Panc1 (cell line): ENCODE results near the gene ENDOG. TPM values are rescaled to one million over a fixed set of nuclear protein-coding genes. Genes with fewer than 3 reads are reported as not detected.

Experiments used
- ATAC-seq: fragments of 200-7000 bp; cut with Tn5 transposase; 2 replicates; pipeline ENCODE4 v1.9.1; 2020; ENCODE audit warnings: mild to moderate bottlenecking, moderate library complexity
- BruUV-seq: library from RNA; stranded (reverse); fragments of 400-500 nt; replicated peaks from 2 replicates; lab custom pipeline; 2021; lab: Mats Ljungman, UMichigan
- CTCF ChIA-PET: fragments of 300-600 bp; sonication (Branson Sonifier 250); formaldehyde crosslinking; loops from one replicate; lab custom pipeline; 2022; ENCODE audit warnings: antibody characterized with exemption; lab: Charles Lee
- POLR2A ChIA-PET: fragments of 300-600 bp; sonication (Branson Sonifier 250); formaldehyde crosslinking; loops from one replicate; lab custom pipeline; 2022; ENCODE audit warnings: antibody characterized with exemption; lab: Charles Lee
- DNase-seq: peaks from one replicate; pipeline ENCODE4 v3.0.0-alpha.2; 2010; ENCODE audit warnings: low read depth, low spot score
- H3K27ac ChIP-seq: 2 replicates; pipeline ENCODE4 v1.5.1; 2011; ENCODE audit warnings: mild to moderate bottlenecking, low read length, inconsistent platforms
- H3K27me3 ChIP-seq: fragments of 200-500 bp; sonication (Bioruptor generic); 2 replicates; pipeline ENCODE4 v1.6.0; 2014; ENCODE audit warnings: low read length, inconsistent platforms; ENCODE audit not compliant: control insufficient read depth, insufficient read depth
- H3K36me3 ChIP-seq: fragments of 200-500 bp; sonication (Bioruptor generic); 2 replicates; pipeline ENCODE4 v1.5.1; 2014; ENCODE audit warnings: inconsistent platforms, mild to moderate bottlenecking, low read length, moderate library complexity; ENCODE audit not compliant: control insufficient read depth, insufficient read depth
- H3K4me1 ChIP-seq: 2 replicates; pipeline ENCODE4 v1.5.1; 2011; ENCODE audit warnings: inconsistent platforms, mild to moderate bottlenecking, low read length, moderate library complexity; ENCODE audit not compliant: control insufficient read depth, insufficient read depth
- H3K4me3 ChIP-seq, 2 experiments: 2 replicates each; pipeline ENCODE4 v1.5.1; 2011 to 2012; ENCODE audit warnings: low read depth in 2 of 2, low read length in 2 of 2, mild to moderate bottlenecking in 2 of 2, inconsistent platforms in 1 of 2, moderate library complexity in 1 of 2
- H3K9me3 ChIP-seq: fragments of 200-500 bp; sonication (Bioruptor generic); 2 replicates; pipeline ENCODE4 v1.5.1; 2014; ENCODE audit warnings: low read depth, mild to moderate bottlenecking, inconsistent platforms, low read length, moderate library complexity; ENCODE audit not compliant: control insufficient read depth, insufficient read depth
- POLR2AphosphoS5 ChIP-seq: IDR thresholded peaks from 2 replicates; pipeline ENCODE4 v1.6.1; 2012; ENCODE audit warnings: mild to moderate bottlenecking, low read depth, low read length, moderate library complexity
- REST ChIP-seq, 2 experiments: IDR thresholded peaks; 2 replicates each; pipeline ENCODE4 v1.6.1; 2011 to 2012; ENCODE audit warnings: low read depth in 2 of 2, control low read depth in 1 of 2, low read length in 1 of 2, mild to moderate bottlenecking in 1 of 2, moderate library complexity in 1 of 2; ENCODE audit not compliant: insufficient read depth in 1 of 2
- SIN3A ChIP-seq: IDR thresholded peaks from 2 replicates; pipeline ENCODE4 v1.6.1; 2012; ENCODE audit warnings: low read depth, mild to moderate bottlenecking, low read length, moderate library complexity, borderline replicate concordance; ENCODE audit not compliant: insufficient read depth
- TCF7L2 ChIP-seq: IDR thresholded peaks from 2 replicates; pipeline ENCODE4 v1.6.1; 2011; ENCODE audit warnings: mild to moderate bottlenecking, low read depth, low read length, inconsistent platforms
- in situ Hi-C: cut with HindIII; loops from 2 replicates; pipeline ENCODE4 v1.10.0; 2016; ENCODE audit warnings: low sequenced_read_pairs, low pct_unique_long_range_greater_than_20kb
- intact Hi-C: fragments of 100-400 bp; cut with micrococcal nuclease; formaldehyde crosslinking; loops from one replicate; pipeline ENCODE4 v1.10.0; 2022; ENCODE audit not compliant: unreplicated experiment
- total RNA-seq: library from RNA; stranded (reverse); gene quantifications from one replicate; pipeline ENCODE4 v1.2.1, GENCODE V29; 2021; ENCODE audit not compliant: unreplicated experiment
- TF ChIP-seq, protein P1 (sequence below): fragments of 450-650 bp; IDR thresholded peaks from 2 replicates; pipeline ENCODE4 v1.5.1; 2017; ENCODE audit warnings: mild to moderate bottlenecking

The ENDOG gene
- total RNA-seq, 1 experiment from 2014 or later: 39.9 TPM

DNA sequence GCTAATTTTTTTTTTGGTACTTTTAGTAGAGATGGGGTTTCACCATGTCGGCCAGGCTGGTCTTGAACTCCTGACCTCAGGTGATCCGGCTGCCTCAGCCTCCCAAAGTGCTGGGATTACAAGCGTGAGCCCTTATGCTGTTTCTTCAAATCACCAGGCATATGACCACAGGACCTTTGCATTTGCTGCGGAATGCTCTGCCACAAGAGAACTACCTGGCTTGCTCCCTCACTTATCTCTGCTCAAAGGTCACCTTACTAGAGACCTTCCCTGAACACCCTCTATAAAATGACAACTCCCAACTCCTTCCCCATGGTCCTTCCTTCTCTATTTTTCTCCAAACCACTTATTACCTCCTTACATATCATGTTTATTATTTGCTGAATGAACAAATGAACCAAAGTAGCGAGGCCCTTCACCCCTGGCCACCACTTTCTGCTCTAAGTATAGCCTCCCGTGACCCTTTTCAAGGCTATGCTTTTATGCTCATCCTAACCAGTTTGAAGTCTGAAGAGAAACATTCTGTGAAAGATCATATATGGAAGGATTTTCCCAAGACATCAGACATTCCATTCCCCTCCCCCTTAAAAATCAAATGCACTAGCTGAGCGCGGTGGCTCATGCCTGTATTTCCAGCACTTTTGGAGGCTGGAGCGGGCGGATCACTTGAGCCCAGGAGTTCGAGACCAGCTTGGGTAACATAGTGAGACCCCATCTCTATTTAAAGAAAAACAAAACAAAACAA is 47.8 kb upstream of the ENDOG start:
- no peaks in the 10 kb centered on the region for H3K27me3 ChIP-seq
- ATAC-seq (no peak), DNase-seq (no peak)
- H3K9me3 ChIP-seq: no peaks in the 10 kb centered on the region
- peak overlapping the region; percentile 68 to 86 for H3K4me3 ChIP-seq
- no peaks in the 10 kb centered on the region for H3K36me3 ChIP-seq
- ChIA-PET POLR2A (interaction anchor here (0.6 kb wide), 1 partner anchor 407 kb away, joined by 3 read pairs; no protein-coding TSS in a partner anchor), CTCF (interaction anchor here (0.5 kb wide), 1 partner anchor 107 kb away, joined by 3 read pairs; no protein-coding TSS in a partner anchor)
- in situ Hi-C loops (no loop called here), intact Hi-C loops (no loop called here)
- H3K4me1 ChIP-seq: no peaks in the 10 kb centered on the region
- no peak overlapping the region; the same call in 1 of the 2 replicates for H3K27ac ChIP-seq
- TF ChIP-seq, protein P1, sequence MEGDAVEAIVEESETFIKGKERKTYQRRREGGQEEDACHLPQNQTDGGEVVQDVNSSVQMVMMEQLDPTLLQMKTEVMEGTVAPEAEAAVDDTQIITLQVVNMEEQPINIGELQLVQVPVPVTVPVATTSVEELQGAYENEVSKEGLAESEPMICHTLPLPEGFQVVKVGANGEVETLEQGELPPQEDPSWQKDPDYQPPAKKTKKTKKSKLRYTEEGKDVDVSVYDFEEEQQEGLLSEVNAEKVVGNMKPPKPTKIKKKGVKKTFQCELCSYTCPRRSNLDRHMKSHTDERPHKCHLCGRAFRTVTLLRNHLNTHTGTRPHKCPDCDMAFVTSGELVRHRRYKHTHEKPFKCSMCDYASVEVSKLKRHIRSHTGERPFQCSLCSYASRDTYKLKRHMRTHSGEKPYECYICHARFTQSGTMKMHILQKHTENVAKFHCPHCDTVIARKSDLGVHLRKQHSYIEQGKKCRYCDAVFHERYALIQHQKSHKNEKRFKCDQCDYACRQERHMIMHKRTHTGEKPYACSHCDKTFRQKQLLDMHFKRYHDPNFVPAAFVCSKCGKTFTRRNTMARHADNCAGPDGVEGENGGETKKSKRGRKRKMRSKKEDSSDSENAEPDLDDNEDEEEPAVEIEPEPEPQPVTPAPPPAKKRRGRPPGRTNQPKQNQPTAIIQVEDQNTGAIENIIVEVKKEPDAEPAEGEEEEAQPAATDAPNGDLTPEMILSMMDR: no peak
- TF ChIP-seq REST (IDR thresholded peaks at IDR 0.05; ENCODE audit: insufficient read depth in 1 of 2, low read depth in 2 of 2, low read length in 1 of 2) (no peak), POLR2AphosphoS5 (no peak), TCF7L2 (no peak), SIN3A (no peak)
- BruUV-seq: TSS peak; percentile 80

DNA sequence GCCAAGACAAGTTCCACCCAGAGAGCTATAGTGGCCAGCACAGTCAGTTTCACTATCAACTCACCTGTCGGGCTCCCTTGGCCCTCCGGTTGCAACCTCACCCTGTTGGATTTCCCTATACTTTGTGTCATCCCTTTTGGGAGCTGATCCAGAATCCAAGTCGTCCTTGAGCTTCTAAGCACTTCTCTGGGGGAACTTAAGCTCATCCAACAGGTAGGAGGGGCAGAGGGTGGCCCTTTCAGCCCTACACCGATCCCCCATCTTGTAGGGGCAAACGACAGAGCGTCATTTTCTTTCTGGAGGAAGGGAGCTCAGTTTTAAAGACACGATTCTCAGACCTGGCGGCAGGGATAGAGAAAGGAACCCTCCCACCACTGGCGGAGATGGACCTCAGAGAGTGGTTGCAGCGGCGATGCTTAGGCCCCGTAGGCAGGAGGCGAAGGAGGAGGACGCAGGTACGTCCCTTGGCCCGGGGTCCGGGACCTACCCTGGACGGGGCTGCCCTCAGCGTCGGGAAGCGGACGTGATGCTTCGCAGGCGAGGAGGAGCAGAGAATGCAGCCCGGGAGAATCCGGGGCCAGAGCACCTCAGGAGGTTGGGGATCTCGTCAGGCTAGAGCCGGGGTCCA is 47.1 kb upstream of the ENDOG start:
- H3K27ac ChIP-seq: peak overlapping the region; percentile 65
- POLR2A ChIA-PET: interaction anchor here (0.6 kb wide), 1 partner anchor 408 kb away, joined by 3 read pairs; no protein-coding TSS in a partner anchor
- no peak for DNase-seq
- peak overlapping the region; percentile 68 to 86 for H3K4me3 ChIP-seq
- peak; percentile 56 for ATAC-seq
- intact Hi-C loops: no loop called here
- H3K9me3 ChIP-seq: no peaks in the 10 kb centered on the region
- BruUV-seq: no TSS peak
- no peaks in the 10 kb centered on the region for H3K27me3 ChIP-seq
- H3K4me1 ChIP-seq: no peaks in the 10 kb centered on the region
- H3K36me3 ChIP-seq: no peaks in the 10 kb centered on the region
- no peak for TF ChIP-seq TCF7L2
- CTCF ChIA-PET: interaction anchor here (0.5 kb wide), 2 partner anchors 38 to 108 kb away, joined by 3 read pairs; no protein-coding TSS in a partner anchor
- in situ Hi-C loops: no loop called here
